ENCODE data around the gene IL22RA1. TPM values are rescaled to one million over a fixed set of nuclear protein-coding genes. Genes with fewer than 3 reads are reported as not detected.

IL22RA1 gene
- total and polyA plus RNA-seq, 9 of the 15 experiments (the other 6 are each of a cell fraction or from before 2014, with no cell fraction given) = not detected

DNA sequence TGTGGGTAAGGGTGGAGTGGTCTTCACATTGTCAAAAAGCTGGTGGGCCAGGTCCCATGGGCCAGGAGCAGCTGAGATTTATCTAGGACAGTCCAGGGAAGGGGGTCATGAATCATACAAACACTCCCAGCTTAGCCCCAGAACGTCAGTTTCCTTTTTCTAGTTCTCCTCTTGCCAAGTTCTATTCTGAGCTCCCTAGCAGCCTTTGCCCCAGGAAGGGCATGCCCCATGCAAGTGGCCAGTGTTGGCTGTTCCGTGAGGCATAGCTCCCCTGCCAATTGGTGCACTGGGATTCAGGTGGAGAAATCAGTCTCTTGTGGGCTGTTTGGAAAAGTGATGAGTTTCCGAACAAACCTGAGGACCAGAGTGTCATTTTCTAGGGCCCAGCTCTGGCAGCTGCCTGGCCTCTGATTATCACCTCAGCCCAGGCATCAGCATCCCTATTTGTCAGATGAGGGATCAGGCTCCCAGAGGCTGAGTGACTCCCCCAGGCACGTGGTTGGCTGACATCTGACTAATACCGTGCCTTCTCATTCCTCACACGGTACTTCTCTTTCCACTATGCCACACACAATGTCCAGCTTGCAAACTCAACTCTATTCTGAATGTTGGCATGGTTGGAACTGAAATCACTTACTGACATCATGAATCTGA lies 16.8 kb downstream of the IL22RA1 start (continued):
- TF ChIP-seq, protein P1, sequence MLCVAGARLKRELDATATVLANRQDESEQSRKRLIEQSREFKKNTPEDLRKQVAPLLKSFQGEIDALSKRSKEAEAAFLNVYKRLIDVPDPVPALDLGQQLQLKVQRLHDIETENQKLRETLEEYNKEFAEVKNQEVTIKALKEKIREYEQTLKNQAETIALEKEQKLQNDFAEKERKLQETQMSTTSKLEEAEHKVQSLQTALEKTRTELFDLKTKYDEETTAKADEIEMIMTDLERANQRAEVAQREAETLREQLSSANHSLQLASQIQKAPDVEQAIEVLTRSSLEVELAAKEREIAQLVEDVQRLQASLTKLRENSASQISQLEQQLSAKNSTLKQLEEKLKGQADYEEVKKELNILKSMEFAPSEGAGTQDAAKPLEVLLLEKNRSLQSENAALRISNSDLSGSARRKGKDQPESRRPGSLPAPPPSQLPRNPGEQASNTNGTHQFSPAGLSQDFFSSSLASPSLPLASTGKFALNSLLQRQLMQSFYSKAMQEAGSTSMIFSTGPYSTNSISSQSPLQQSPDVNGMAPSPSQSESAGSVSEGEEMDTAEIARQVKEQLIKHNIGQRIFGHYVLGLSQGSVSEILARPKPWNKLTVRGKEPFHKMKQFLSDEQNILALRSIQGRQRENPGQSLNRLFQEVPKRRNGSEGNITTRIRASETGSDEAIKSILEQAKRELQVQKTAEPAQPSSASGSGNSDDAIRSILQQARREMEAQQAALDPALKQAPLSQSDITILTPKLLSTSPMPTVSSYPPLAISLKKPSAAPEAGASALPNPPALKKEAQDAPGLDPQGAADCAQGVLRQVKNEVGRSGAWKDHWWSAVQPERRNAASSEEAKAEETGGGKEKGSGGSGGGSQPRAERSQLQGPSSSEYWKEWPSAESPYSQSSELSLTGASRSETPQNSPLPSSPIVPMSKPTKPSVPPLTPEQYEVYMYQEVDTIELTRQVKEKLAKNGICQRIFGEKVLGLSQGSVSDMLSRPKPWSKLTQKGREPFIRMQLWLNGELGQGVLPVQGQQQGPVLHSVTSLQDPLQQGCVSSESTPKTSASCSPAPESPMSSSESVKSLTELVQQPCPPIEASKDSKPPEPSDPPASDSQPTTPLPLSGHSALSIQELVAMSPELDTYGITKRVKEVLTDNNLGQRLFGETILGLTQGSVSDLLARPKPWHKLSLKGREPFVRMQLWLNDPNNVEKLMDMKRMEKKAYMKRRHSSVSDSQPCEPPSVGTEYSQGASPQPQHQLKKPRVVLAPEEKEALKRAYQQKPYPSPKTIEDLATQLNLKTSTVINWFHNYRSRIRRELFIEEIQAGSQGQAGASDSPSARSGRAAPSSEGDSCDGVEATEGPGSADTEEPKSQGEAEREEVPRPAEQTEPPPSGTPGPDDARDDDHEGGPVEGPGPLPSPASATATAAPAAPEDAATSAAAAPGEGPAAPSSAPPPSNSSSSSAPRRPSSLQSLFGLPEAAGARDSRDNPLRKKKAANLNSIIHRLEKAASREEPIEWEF (CRISPR knock-in tag; IDR thresholded peaks at IDR 0.05) = no peak
- no peak for TF ChIP-seq ARHGAP35 (IDR thresholded peaks at IDR 0.05; ENCODE audit: partially characterized antibody)
- peak; percentile 69 for TF ChIP-seq FOSL1 (tag; conservative IDR thresholded peaks at IDR 0.05)
- TF ChIP-seq NFATC3 (IDR thresholded peaks at IDR 0.05) = no peak
- TF ChIP-seq TGIF2 (CRISPR knock-in tag; IDR thresholded peaks at IDR 0.05) = no peak
- TF ChIP-seq, protein P2, sequence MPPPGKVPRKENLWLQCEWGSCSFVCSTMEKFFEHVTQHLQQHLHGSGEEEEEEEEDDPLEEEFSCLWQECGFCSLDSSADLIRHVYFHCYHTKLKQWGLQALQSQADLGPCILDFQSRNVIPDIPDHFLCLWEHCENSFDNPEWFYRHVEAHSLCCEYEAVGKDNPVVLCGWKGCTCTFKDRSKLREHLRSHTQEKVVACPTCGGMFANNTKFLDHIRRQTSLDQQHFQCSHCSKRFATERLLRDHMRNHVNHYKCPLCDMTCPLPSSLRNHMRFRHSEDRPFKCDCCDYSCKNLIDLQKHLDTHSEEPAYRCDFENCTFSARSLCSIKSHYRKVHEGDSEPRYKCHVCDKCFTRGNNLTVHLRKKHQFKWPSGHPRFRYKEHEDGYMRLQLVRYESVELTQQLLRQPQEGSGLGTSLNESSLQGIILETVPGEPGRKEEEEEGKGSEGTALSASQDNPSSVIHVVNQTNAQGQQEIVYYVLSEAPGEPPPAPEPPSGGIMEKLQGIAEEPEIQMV (tag; conservative IDR thresholded peaks at IDR 0.05; ENCODE audit: low read depth) = no peak
- no peak for TF ChIP-seq MAFG (tag; conservative IDR thresholded peaks at IDR 0.05)
- TF ChIP-seq BHLHE40 (IDR thresholded peaks at IDR 0.05; ENCODE audit: low read length) = peak; percentile 74
- TF ChIP-seq ZNF778 (CRISPR knock-in tag; IDR thresholded peaks at IDR 0.05) = no peak
- TF ChIP-seq JUND (IDR thresholded peaks at IDR 0.05; ENCODE audit: borderline replicate concordance, low read depth, low read length) = no peak
- TF ChIP-seq JUND (tag; IDR thresholded peaks at IDR 0.05; ENCODE audit: borderline replicate concordance, low read depth, low read length) = no peak
- no peak for TF ChIP-seq ZKSCAN3 (CRISPR knock-in tag; IDR thresholded peaks at IDR 0.05)
- TF ChIP-seq, protein P3, sequence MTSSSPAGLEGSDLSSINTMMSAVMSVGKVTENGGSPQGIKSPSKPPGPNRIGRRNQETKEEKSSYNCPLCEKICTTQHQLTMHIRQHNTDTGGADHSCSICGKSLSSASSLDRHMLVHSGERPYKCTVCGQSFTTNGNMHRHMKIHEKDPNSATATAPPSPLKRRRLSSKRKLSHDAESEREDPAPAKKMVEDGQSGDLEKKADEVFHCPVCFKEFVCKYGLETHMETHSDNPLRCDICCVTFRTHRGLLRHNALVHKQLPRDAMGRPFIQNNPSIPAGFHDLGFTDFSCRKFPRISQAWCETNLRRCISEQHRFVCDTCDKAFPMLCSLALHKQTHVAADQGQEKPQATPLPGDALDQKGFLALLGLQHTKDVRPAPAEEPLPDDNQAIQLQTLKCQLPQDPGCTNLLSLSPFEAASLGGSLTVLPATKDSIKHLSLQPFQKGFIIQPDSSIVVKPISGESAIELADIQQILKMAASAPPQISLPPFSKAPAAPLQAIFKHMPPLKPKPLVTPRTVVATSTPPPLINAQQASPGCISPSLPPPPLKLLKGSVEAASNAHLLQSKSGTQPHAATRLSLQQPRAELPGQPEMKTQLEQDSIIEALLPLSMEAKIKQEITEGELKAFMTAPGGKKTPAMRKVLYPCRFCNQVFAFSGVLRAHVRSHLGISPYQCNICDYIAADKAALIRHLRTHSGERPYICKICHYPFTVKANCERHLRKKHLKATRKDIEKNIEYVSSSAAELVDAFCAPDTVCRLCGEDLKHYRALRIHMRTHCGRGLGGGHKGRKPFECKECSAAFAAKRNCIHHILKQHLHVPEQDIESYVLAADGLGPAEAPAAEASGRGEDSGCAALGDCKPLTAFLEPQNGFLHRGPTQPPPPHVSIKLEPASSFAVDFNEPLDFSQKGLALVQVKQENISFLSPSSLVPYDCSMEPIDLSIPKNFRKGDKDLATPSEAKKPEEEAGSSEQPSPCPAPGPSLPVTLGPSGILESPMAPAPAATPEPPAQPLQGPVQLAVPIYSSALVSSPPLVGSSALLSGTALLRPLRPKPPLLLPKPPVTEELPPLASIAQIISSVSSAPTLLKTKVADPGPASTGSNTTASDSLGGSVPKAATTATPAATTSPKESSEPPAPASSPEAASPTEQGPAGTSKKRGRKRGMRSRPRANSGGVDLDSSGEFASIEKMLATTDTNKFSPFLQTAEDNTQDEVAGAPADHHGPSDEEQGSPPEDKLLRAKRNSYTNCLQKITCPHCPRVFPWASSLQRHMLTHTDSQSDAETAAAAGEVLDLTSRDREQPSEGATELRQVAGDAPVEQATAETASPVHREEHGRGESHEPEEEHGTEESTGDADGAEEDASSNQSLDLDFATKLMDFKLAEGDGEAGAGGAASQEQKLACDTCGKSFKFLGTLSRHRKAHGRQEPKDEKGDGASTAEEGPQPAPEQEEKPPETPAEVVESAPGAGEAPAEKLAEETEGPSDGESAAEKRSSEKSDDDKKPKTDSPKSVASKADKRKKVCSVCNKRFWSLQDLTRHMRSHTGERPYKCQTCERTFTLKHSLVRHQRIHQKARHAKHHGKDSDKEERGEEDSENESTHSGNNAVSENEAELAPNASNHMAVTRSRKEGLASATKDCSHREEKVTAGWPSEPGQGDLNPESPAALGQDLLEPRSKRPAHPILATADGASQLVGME (CRISPR knock-in tag; IDR thresholded peaks at IDR 0.05) = 0 out of 2 replicates have a peak, but pooled peaks have one; percentile 25
- TF ChIP-seq NFYB (IDR thresholded peaks at IDR 0.05; ENCODE audit: extremely low read depth, insufficient read length) = no peak
- TF ChIP-seq ETV5 (CRISPR knock-in tag; IDR thresholded peaks at IDR 0.05; ENCODE audit: low read depth) = no peak

Data from K562 (cell line).